HEK293T (cell line): ENCODE data around the gene CAMK1D.

ENCODE experiments used
- FOXM1 ChIP-seq: fragments of 450-650 bp; IDR thresholded peaks from 2 replicates; pipeline ENCODE4 v1.6.1; 2017; ENCODE audit warnings: mild to moderate bottlenecking, borderline replicate concordance
- SUZ12 ChIP-seq: fragments of 450-650 bp; IDR thresholded peaks from 2 replicates; pipeline ENCODE4 v1.6.1; 2016; ENCODE audit warnings: mild to moderate bottlenecking
- TARDBP ChIP-seq: fragments of 450-650 bp; IDR thresholded peaks from 2 replicates; pipeline ENCODE4 v1.6.1; 2016

- TF ChIP-seq SUZ12 = no peak
- no peak for TF ChIP-seq TARDBP
- TF ChIP-seq FOXM1 = no peak
Observed at GRCh38 chr10:12667052-12667451, 317.7 kb downstream of the CAMK1D start.
